A673 (cell line): Measurements from ENCODE around the gene KIF26B. TPM values are rescaled to one million over a fixed set of nuclear protein-coding genes. Genes with fewer than 3 reads are reported as not detected.

Source experiments
- BruUV-seq: library from RNA; stranded (reverse); fragments of 400-500 nt; replicated peaks from 2 replicates; lab custom pipeline; 2021; lab: Mats Ljungman, UMichigan
- CTCF ChIA-PET: fragments of 300-600 bp; sonication (Branson Sonifier 250); formaldehyde crosslinking; loops from one replicate; lab custom pipeline; 2022; ENCODE audit warnings: antibody characterized with exemption; lab: Charles Lee
- POLR2A ChIA-PET: fragments of 300-600 bp; sonication (Branson Sonifier 250); formaldehyde crosslinking; loops from one replicate; lab custom pipeline; 2022; ENCODE audit warnings: antibody characterized with exemption; ENCODE audit not compliant: low non-redundant PET; lab: Charles Lee
- DNase-seq: peaks from one replicate; pipeline ENCODE4 v3.0.0-alpha.2; 2015; ENCODE audit warnings: low spot score
- H3K27ac ChIP-seq: fragments of 200-600 bp; sonication (generic); 2 replicates; pipeline ENCODE4 v1.5.1; 2016; ENCODE audit warnings: mixed run types, low read depth, mild to moderate bottlenecking, mixed read lengths, antibody characterized with exemption, low read length; ENCODE audit not compliant: poor library complexity, severe bottlenecking
- H3K27me3 ChIP-seq: fragments of 200-600 bp; sonication (generic); replicated peaks from 2 replicates; pipeline ENCODE4 v1.6.1; 2017; ENCODE audit warnings: mixed run types, low read depth, mild to moderate bottlenecking, mixed read lengths, antibody characterized with exemption, low read length; ENCODE audit not compliant: insufficient read depth, poor library complexity
- H3K36me3 ChIP-seq: fragments of 200-600 bp; sonication (generic); 2 replicates; pipeline ENCODE4 v1.6.1; 2016; ENCODE audit warnings: mixed run types, mild to moderate bottlenecking, mixed read lengths, antibody characterized with exemption, low read length; ENCODE audit not compliant: insufficient read depth, poor library complexity, severe bottlenecking
- H3K4me1 ChIP-seq: fragments of 200-600 bp; sonication (generic); 2 replicates; pipeline ENCODE4 v1.6.1; 2017; ENCODE audit warnings: mixed run types, mild to moderate bottlenecking, mixed read lengths, antibody characterized with exemption, low read length; ENCODE audit not compliant: insufficient read depth, poor library complexity, severe bottlenecking
- H3K4me3 ChIP-seq: fragments of 200-600 bp; sonication (generic); 2 replicates; pipeline ENCODE4 v1.5.1; 2016; ENCODE audit warnings: low read depth, mixed run types, mild to moderate bottlenecking, mixed read lengths, low read length; ENCODE audit not compliant: poor library complexity, severe bottlenecking
- H3K9me3 ChIP-seq: fragments of 200-600 bp; sonication (generic); 2 replicates; pipeline ENCODE4 v1.6.1; 2016; ENCODE audit warnings: mixed run types, low read depth, mild to moderate bottlenecking, mixed read lengths, antibody characterized with exemption, low read length; ENCODE audit not compliant: poor library complexity, severe bottlenecking
- EZH2 ChIP-seq: fragments of 200-600 bp; sonication (generic); IDR thresholded peaks from 2 replicates; pipeline ENCODE4 v1.6.1; 2017; ENCODE audit warnings: borderline replicate concordance, low read depth, mild to moderate bottlenecking, mixed read lengths, antibody characterized with exemption, low read length; ENCODE audit not compliant: poor library complexity, severe bottlenecking
- intact Hi-C: fragments of 100-400 bp; cut with micrococcal nuclease; formaldehyde crosslinking; loops from one replicate; pipeline ENCODE4 v1.10.0; 2022; ENCODE audit not compliant: unreplicated experiment
- total RNA-seq: library from RNA; stranded (reverse); gene quantifications from 2 replicates; pipeline ENCODE4 v1.2.3, GENCODE V29; 2021
- TF ChIP-seq, protein P1 (sequence below): fragments of 300-800, 200-600 bp; sonication (generic); conservative IDR thresholded peaks from 2 replicates; pipeline ENCODE4 v1.5.1; 2017; ENCODE audit warnings: low read depth, mild to moderate bottlenecking, antibody characterized with exemption, low read length, moderate library complexity, mixed read lengths

Gene KIF26B
- total RNA-seq, 1 experiment from 2014 or later: not detected

DNA sequence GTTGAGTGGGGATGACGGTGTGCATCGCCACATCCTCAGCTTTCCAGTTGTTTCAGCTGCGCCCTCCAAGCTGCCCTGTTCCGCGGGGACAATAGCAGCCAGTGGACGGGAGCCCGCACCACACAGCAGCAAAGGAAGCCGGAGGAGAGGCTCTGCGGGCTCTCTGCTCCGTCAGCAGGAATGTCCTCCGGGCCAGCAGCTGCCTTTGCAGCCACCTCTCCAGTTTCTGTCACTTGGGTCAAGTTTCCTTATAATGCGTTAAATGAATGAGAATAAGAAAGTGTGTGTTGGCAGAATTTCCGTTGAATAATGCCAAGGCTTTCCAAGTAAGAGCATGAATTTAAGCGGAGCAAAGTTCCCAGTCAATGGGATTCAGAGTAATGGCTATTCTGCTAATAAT is 263.3 kb downstream of the KIF26B start:
- Histone ChIP-seq H3K27ac (no peak overlapping the region), H3K4me3 (no peak overlapping the region), H3K4me1 (no peaks in the 10 kb centered on the region), H3K9me3 (no peaks in the 10 kb centered on the region), H3K36me3 (no peaks in the 10 kb centered on the region), H3K27me3 (peaks cover 79% of the 10 kb centered on the region)
- ChIA-PET CTCF (no interaction called here), POLR2A (no interaction called here)
- BruUV-seq: no TSS peak
- no peak for DNase-seq
- intact Hi-C loops: no loop called here
- TF ChIP-seq EZH2: no peak
- TF ChIP-seq, protein P1, sequence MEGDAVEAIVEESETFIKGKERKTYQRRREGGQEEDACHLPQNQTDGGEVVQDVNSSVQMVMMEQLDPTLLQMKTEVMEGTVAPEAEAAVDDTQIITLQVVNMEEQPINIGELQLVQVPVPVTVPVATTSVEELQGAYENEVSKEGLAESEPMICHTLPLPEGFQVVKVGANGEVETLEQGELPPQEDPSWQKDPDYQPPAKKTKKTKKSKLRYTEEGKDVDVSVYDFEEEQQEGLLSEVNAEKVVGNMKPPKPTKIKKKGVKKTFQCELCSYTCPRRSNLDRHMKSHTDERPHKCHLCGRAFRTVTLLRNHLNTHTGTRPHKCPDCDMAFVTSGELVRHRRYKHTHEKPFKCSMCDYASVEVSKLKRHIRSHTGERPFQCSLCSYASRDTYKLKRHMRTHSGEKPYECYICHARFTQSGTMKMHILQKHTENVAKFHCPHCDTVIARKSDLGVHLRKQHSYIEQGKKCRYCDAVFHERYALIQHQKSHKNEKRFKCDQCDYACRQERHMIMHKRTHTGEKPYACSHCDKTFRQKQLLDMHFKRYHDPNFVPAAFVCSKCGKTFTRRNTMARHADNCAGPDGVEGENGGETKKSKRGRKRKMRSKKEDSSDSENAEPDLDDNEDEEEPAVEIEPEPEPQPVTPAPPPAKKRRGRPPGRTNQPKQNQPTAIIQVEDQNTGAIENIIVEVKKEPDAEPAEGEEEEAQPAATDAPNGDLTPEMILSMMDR: no peak

DNA sequence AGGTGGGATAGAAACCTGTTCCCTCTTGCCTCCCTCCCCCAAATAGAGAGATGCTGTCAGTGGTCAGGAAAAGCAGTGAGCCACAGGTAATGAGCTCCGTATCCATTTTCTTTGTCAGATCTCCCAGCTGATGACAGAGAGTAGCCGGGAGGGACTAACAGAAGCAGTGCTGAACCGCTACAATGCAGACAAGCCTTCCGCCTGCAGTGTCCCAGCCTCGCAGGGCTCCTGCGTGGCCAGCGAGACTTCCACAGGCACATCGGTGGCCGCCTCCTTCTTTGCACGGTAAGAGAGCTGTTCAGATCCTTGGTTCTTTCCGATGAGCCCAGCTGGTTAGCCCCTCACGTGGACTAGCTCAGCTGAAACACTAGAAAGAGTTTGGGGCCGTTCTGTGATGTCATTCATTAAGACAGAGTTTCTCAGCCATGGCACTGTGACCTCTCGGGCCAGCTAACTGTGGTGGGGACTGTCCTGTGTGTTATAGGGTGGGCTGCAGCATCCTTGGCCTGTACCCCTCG is 264.7 kb downstream of the KIF26B start:
- CTCF ChIA-PET: no interaction called here
- POLR2A ChIA-PET: no interaction called here
- H3K36me3 ChIP-seq: no peaks in the 10 kb centered on the region
- intact Hi-C loops: no loop called here
- H3K27ac ChIP-seq: no peak overlapping the region
- H3K9me3 ChIP-seq: no peaks in the 10 kb centered on the region
- H3K4me1 ChIP-seq: no peaks in the 10 kb centered on the region
- no TSS peak for BruUV-seq
- no peak for DNase-seq
- H3K4me3 ChIP-seq: no peak overlapping the region
- TF ChIP-seq EZH2: no peak
- TF ChIP-seq, protein P1: no peak
- peaks cover 81% of the 10 kb centered on the region for H3K27me3 ChIP-seq

DNA sequence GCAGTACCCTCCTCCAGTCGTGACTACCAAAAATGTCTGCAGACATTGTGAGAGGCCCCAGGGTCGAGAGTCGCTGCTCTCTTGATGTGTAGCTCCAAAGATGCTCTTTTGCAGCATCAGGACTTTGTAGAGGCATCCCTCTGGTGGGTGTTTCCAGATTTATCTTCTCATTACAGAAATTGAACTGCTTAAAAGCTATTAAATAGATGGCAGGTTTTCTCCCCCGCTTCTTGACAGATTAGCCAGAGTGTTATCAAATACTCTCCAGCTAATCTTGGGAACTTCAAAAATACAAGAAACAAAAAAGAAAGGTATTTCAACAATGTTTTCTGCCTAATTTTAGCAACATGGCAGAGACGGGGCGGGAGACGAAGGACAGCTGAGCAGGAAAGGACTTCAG is 265.2 kb downstream of the KIF26B start:
- DNase-seq: no peak
- TF ChIP-seq, protein P1: no peak
- TF ChIP-seq EZH2: no peak
- BruUV-seq: no TSS peak
- Histone ChIP-seq H3K27ac (no peak overlapping the region), H3K9me3 (no peaks in the 10 kb centered on the region), H3K27me3 (peaks cover 82% of the 10 kb centered on the region), H3K36me3 (no peaks in the 10 kb centered on the region), H3K4me1 (no peaks in the 10 kb centered on the region), H3K4me3 (no peak overlapping the region)
- ChIA-PET CTCF (no interaction called here), POLR2A (no interaction called here)
- intact Hi-C loops: no loop called here
